ENCODE data around the gene IKZF4. TPM values are rescaled to one million over a fixed set of nuclear protein-coding genes. Genes with fewer than 3 reads are reported as not detected.
A peak's percentile ranks its signal among the peaks of the same experiment; 100 is the strongest.

Gene IKZF4
- total RNA-seq, 1 experiment from 2014 or later, result 13.6 TPM

- TF ChIP-seq ETV6 (CRISPR knock-in tag; IDR thresholded peaks at IDR 0.05) (no peak), GTF2I (CRISPR knock-in tag; conservative IDR thresholded peaks at IDR 0.05) (0 out of 2 replicates have a peak, but pooled peaks have one; percentile 16)
Measured at GRCh38 chr12:56040963-56041551, 20.2 kb downstream of the IKZF4 start.

GRCh38 chr12:56041552-56042429 lies 20.9 kb downstream of the IKZF4 start, which contains the start of gene RPS26:
Gene RPS26, plus strand, starts transcription at chr12:56041918. Its CDS starts 249 bp downstream, at chr12:56042167.
- ATAC-seq, result peak; percentile 89
- Mint-ChIP-seq H3K4me3 (peak within 1 kb of the TSS; percentile 100), H3K27ac (peak within 1 kb of the TSS; percentile 99), H3K27me3 (ENCODE audit: low read depth) (no peaks in the 10 kb centered on the region), H3K9me3 (no peaks in the 10 kb centered on the region), H3K4me1 (peaks cover 58% of the 10 kb centered on the region), H3K36me3 (peaks cover 34% of the 10 kb centered on the region)
- POLR2A ChIA-PET, result no interaction called here
- CTCF ChIA-PET, result interaction anchor here (1.3 kb wide), 1 partner anchor 44 kb away, joined by 3 read pairs; no protein-coding TSS in a partner anchor
- peak; percentile 92 for DNase-seq (ENCODE audit: low spot score)
- TF ChIP-seq SMAD4 (CRISPR knock-in tag; IDR thresholded peaks at IDR 0.05), result peak; percentile 58; the same call in 1 of the 2 replicates
- peak; percentile 67 for TF ChIP-seq ETV6 (CRISPR knock-in tag; IDR thresholded peaks at IDR 0.05)
- no peak for TF ChIP-seq FOXJ3 (CRISPR knock-in tag; IDR thresholded peaks at IDR 0.05; ENCODE audit: borderline replicate concordance)
- peak; percentile 97 for TF ChIP-seq NR2C2 (CRISPR knock-in tag; IDR thresholded peaks at IDR 0.05)
- peak; percentile 26; the same call in 1 of the 2 replicates for TF ChIP-seq HMGA2 (CRISPR knock-in tag; IDR thresholded peaks at IDR 0.05)
- TF ChIP-seq CBFB (CRISPR knock-in tag; IDR thresholded peaks at IDR 0.05; ENCODE audit: low read depth), result peak; percentile 44; the same call in 1 of the 2 replicates
- peak; percentile 24; the same call in 1 of the 2 replicates for TF ChIP-seq FOXP1 (CRISPR knock-in tag; IDR thresholded peaks at IDR 0.05; ENCODE audit: borderline replicate concordance)
- TF ChIP-seq MLX (CRISPR knock-in tag; IDR thresholded peaks at IDR 0.05), result no peak
- TF ChIP-seq ZNF121 (CRISPR knock-in tag; IDR thresholded peaks at IDR 0.05), result no peak
- TF ChIP-seq ZNF416 (CRISPR knock-in tag; IDR thresholded peaks at IDR 0.05), result no peak
- TF ChIP-seq ZNF281 (CRISPR knock-in tag; IDR thresholded peaks at IDR 0.05), result no peak
- no peak for TF ChIP-seq NR3C1 (CRISPR knock-in tag; conservative IDR thresholded peaks at IDR 0.05; ENCODE audit: low read depth)
- no peak for TF ChIP-seq PRDM15 (CRISPR knock-in tag; IDR thresholded peaks at IDR 0.05)
- peak; percentile 81; the same call in 1 of the 2 replicates for TF ChIP-seq AR (CRISPR knock-in tag; IDR thresholded peaks at IDR 0.05)
- TF ChIP-seq CREM (CRISPR knock-in tag; IDR thresholded peaks at IDR 0.05), result peak; percentile 84
- peak; percentile 70 for TF ChIP-seq GABPB1 (CRISPR knock-in tag; IDR thresholded peaks at IDR 0.05)
- peak; percentile 80 for TF ChIP-seq HMGXB4 (CRISPR knock-in tag; IDR thresholded peaks at IDR 0.05)
- no peak for TF ChIP-seq OVOL2 (CRISPR knock-in tag; IDR thresholded peaks at IDR 0.05; ENCODE audit: borderline replicate concordance)
- no peak for TF ChIP-seq ATF3 (CRISPR knock-in tag; conservative IDR thresholded peaks at IDR 0.05)

More at GRCh38 chr12:56040963-56041551, 20.2 kb downstream of the IKZF4 start:
- H3K27ac Mint-ChIP-seq, result peak overlapping the region; percentile 97
- H3K9me3 Mint-ChIP-seq, result no peaks in the 10 kb centered on the region
- CTCF ChIA-PET, result interaction anchor here (0.6 to 1.4 kb wide), 6 partner anchors 34 to 162 kb away, joined by 3 to 6 read pairs (median 4); partner anchors contain the start of genes SMARCC2 and SUOX
- peaks cover 34% of the 10 kb centered on the region for H3K36me3 Mint-ChIP-seq
- peaks cover 52% of the 10 kb centered on the region for H3K4me1 Mint-ChIP-seq
- peak; percentile 29 for DNase-seq (ENCODE audit: low spot score)
- ATAC-seq, result peak; percentile 46
- H3K4me3 Mint-ChIP-seq, result peak overlapping the region; percentile 75
- POLR2A ChIA-PET, result no interaction called here
- H3K27me3 Mint-ChIP-seq (ENCODE audit: low read depth), result no peaks in the 10 kb centered on the region

All from WTC11 (cell line).